ENCODE measurements around the gene DLL3.

DNA sequence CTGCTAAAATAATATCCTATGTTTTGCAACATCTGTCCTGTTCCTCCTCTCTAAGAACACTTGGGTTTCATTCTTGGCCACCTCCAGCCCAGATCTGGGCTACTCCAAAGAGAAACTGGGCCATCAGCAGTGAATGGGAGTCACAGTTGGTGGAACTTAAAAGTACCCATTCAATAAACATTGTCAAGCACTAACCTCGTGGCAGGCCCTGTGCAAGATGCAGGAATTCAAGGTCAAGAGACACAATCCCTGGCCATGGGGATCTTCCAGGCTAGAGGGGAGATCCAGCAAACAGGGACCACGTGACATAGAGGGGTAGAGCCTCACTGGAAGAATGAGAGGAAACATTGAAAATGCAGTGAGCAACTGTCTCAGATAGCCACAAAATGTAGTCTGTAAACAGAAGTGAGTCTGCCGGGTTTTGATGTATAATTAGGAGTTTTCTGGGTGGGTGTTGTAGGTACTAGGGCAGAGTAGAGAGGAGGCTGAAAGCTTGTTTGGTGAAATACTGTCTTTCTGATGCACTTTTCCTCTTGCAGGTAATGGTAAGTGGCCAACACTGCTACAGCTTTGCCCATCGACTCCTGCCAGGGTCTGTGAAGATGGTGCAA lies 56.1 kb downstream of the DLL3 start:
- TF ChIP-seq POLR2A (IDR thresholded peaks at IDR 0.05): no peak
- TF ChIP-seq, protein P1, sequence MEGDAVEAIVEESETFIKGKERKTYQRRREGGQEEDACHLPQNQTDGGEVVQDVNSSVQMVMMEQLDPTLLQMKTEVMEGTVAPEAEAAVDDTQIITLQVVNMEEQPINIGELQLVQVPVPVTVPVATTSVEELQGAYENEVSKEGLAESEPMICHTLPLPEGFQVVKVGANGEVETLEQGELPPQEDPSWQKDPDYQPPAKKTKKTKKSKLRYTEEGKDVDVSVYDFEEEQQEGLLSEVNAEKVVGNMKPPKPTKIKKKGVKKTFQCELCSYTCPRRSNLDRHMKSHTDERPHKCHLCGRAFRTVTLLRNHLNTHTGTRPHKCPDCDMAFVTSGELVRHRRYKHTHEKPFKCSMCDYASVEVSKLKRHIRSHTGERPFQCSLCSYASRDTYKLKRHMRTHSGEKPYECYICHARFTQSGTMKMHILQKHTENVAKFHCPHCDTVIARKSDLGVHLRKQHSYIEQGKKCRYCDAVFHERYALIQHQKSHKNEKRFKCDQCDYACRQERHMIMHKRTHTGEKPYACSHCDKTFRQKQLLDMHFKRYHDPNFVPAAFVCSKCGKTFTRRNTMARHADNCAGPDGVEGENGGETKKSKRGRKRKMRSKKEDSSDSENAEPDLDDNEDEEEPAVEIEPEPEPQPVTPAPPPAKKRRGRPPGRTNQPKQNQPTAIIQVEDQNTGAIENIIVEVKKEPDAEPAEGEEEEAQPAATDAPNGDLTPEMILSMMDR (IDR thresholded peaks at IDR 0.05 in 4 of 5, conservative IDR thresholded peaks at IDR 0.05 in 1 of 5): no peak
